ENCODE measurements around the gene ZNF860.
A peak's percentile ranks its signal among the peaks of the same experiment; 100 is the strongest.

ZNF860 gene

GRCh38 chr3:31981206-31982181, at the start of gene ZNF860, which contains the start of gene OSBPL10:
TSS of gene ZNF860 (plus strand) at chr3:31981750. CDS start at chr3:31989080, 7,330 bp downstream.
TSS of gene OSBPL10 (minus strand) at chr3:31981262. CDS start at chr3:31981179, 83 bp downstream.
- DNase-seq: peak; percentile 32

DNA sequence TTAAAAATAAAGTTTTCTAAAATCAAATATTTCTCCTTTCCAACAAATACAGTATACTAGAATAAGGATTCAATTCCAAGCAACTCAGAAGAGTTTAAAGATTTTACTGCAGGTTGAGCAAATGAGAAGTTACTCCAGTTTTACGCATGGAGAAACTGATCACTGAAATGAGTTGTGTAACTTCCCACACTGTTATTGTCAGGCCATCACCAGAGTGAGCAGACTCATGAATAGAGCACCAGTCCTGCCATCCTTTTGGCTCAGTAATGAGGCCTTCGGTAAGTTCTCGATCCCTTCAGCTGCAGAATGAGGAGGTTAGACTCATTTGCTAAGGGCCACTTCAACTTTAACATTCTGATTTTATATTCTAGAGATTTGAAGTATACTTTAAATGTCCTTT, 48.6 kb upstream of the ZNF860 start:
- no peak for DNase-seq

DNA sequence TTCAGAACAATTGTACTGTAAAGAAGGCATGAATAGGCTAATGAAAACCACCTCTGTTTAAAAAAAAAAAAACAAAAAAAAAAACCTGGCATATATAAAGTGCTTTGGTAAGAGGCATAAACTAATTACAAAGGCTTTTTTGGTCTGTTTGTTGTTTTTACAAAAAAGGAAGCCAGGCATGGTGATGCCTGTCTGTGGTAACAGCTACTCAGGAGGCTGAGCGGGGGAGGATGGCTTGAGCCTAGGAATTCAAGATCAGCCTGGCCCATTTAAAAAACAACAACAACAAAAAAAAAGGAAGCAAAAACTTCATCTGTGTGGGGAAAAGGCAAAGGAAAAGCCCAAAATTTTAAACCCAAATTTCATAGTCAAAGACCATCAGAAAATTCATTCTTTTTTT, 47.5 kb upstream of the ZNF860 start:
- DNase-seq: no peak

DNA sequence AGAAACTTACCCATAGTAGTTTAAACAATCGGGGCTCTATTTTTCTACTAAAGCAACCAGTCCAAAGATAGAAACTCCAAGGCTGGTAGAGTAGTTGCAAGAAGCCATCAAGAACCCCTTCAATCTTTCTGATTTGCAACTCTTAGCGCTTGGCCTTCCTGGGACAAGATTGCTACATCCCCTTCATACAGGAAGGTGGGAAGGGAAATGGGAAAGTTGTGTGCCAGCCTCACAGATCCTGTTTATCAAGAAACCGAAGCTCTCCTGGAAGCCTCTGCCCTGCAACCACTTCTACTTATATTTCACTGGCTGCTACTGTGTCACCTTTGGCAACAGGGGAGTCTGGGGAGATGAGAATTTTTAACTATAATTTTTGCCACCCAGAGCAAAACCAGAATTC, 46.7 kb upstream of the ZNF860 start:
- DNase-seq: no peak

DNA sequence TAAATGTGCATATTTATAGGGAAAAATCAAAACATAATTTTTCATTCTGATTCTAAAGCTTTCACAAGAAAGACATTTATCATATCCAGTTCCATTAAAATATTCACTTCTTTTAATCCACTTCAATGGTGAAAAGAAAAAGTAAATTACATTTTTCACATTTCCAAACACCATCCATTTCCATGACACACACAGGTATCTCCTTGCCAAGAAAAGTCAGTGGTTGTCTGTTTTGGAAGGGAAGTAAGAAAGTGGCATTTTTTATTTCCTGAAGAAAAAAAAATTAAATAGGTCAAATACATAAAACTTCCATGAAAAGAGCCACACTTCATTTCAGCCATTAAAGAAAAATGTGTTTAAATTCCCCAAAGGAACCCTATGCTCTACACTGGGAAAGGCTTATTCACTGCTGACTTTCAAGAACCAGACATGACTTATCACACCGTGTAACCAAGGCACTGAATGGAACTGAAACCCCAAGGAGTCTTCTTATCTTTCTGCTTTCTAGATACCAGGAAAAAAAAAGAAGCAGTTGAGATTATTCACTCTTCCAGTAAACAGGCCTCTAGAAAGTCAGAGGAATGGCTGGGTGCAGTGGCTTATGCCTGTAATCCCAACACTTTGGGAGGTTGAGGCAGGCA, 45.0 kb upstream of the ZNF860 start:
- no peak for DNase-seq

DNA sequence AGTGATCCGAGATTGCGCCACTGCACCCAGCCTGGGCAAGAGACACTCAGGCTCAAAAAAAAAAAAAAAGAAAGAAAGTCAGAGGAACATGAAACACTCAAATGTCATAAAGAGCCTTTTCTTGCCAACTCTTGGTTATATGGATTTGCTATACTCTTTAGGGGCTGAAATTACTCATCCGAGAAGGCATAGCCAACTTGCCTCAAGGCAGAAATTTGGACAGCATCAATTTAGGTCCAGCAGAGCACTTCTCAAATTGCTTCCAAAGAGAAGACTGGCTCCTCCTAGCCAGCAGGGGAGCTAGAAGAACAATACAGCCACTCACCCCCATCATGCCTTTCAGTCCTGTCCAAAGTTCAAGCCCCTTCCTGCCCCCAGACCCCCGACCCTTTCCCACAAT, 44.3 kb upstream of the ZNF860 start:
- no peak for DNase-seq

- DNase-seq: no peak
These were observed 39.1 kb upstream of the ZNF860 start for GRCh38 chr3:31942446-31942845.

GRCh38 chr3:31943041-31943440, 38.5 kb upstream of the ZNF860 start:
- no peak for DNase-seq

GRCh38 chr3:31945738-31946052, 35.9 kb upstream of the ZNF860 start:
- no peak for DNase-seq

- no peak for DNase-seq
These were observed 35.0 kb upstream of the ZNF860 start for GRCh38 chr3:31946484-31947081.

DNA sequence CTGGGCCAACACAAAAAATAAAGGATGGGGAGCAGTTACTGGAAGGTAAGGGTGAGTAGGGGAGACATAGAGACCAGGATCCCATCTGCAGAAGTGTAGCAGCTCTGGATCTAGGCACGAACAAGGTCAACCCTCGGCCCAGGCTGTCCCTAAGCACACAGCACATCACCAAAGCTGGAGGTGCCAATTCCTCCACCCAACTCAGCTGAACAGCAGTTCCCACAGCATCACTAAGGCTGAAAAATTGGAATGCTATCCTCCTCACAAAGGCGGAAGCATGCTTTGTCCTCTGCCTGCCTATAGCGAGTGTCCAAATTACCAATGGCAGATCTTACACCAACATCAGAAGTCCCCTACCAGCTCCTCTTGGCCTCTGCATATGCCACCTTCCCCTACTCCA, 34.4 kb upstream of the ZNF860 start:
- no peak for DNase-seq

- DNase-seq: no peak
These were observed 33.9 kb upstream of the ZNF860 start for GRCh38 chr3:31947671-31948091.

- no peak for DNase-seq
These were observed 33.3 kb upstream of the ZNF860 start for GRCh38 chr3:31948280-31948679.

- no peak for DNase-seq
These were observed 29.3 kb upstream of the ZNF860 start for GRCh38 chr3:31952205-31952604.

DNA sequence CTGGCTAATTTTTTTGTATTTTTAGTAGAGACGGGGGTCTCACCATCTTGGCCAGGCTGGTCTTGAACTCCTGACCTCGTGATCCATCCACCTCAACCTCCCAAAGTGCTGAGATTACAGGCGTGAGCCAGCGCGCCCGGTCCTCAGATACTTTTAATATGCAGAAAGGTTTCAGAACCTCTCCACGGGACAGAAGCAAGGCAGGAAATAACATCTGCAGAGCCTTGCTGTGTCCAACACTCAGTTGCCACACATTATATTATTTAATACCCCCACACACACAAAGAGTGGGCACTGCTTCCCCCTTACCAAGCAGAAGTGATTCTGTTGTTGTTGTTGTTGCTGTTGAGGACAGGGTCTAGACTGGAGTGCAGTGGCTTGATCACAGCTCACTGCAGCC, 28.5 kb upstream of the ZNF860 start:
- no peak for DNase-seq

GRCh38 chr3:31953636-31954035, 27.9 kb upstream of the ZNF860 start:
- no peak for DNase-seq

GRCh38 chr3:31955581-31955980, 26.0 kb upstream of the ZNF860 start:
- DNase-seq: no peak

GRCh38 chr3:31957106-31957505, 24.4 kb upstream of the ZNF860 start:
- DNase-seq: no peak

GRCh38 chr3:31958701-31959152, 22.8 kb upstream of the ZNF860 start:
- no peak for DNase-seq

DNA sequence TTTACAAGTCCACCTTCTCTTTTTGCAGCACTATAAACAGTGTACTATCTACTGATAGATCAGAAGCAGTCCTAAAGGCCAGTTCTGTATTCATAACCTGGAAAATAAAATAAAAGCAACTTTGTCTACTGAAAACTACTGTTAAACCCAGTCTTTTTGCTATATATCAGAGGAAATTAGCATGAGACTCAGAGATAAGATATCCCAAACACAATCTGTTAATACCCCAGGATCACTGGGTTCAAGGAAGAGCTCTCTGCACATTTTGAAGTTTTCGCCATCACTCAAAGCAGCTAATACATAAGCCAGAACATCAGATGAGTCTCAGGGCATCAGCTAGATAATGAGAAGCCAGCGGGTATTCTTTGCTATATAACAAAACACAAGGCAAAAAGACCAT, 22.3 kb upstream of the ZNF860 start:
- DNase-seq: no peak

DNA sequence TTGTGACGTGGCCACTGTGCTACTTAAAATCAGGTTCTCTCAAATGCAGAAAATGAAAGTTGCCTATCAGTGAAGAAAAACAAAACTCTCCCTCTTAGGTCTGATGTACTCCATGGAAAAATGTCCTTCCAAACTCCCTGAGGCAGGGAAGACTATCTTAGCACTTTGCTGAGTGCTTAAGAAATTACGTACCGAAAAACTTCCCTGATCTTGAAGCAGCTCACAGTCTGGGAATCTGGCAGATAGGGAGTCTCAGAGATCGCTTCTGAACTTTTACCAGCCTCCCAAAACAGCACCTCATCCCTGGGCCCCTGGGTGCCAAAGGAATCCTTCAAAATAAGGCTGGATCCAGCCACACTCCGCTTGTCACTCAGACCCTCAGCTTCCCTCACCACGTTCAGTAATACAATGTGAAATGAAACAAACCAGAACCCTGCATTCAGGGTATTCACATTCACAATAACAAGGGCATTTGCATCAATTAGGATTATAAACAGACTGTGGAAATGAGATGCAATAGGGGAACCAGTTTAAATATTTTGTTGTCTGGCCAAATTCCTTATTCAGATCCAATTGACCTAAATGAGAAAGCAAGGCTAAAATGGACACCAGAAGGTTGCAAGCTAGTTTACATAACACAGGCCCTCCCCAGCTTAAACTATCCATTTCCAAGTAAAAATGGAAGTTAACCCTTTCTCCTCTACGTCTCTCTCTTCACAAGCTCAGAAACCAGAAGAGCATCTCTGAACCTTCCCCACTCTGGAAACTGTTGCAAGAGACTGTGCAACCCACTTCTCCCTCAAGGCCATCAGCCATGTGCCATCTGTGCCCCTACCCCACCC, 21.4 kb upstream of the ZNF860 start:
- DNase-seq: no peak

DNA sequence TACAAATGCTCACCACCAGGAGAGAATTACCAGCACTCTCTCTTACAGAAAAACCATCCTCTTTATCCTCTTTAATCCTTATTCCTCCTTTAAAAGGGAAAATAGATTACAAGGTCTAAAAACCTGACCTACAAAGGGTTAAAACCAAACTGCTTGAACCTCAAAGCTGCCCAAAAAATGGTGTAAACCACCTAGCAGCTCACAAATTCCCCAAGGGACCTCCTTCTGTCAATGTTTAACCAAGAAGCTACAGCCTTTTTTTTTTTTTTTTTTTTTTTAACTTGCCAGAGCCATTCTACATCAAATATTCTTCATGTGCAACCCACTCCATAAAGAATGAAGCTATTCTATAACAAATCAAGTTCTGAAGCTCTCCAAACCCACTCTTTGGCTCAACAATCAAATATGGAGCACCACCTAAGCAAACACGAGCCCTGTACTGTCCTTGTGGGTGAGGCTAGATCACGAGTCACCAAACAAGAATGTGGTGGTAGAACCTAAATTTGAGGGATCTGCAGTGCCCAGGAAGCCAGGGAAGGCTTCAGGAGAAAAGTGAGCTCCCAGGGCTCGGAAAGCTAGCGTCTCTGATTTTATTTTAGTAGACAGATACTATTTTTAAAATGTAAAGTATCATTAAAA, 20.6 kb upstream of the ZNF860 start:
- DNase-seq: no peak
